ENCODE measurements around the gene TECPR2.

GRCh38 chr14:102360388-102360787 lies 2.4 kb upstream of the TECPR2 start:
- TF ChIP-seq CTCF (optimal IDR thresholded peaks at IDR 0.05 in 1 of 3, IDR thresholded peaks at IDR 0.05 in 1 of 3, conservative IDR thresholded peaks at IDR 0.05 in 1 of 3; ENCODE audit: extremely low read depth in 1 of 3, insufficient read depth in 2 of 3, low read length in 3 of 3) = no peak
- no peak for TF ChIP-seq EZH2 (IDR thresholded peaks at IDR 0.05; ENCODE audit: low read length)
